CD14-positive monocyte (primary cell): ENCODE data around the gene PNLDC1. TPM values are rescaled to one million over a fixed set of nuclear protein-coding genes. Genes with fewer than 3 reads are reported as not detected.

ENCODE experiments used
- DNase-seq, 3 donors: peaks; one replicate each; pipeline ENCODE4 v3.0.0-alpha.2; 2011 to 2022
- H2AFZ ChIP-seq: 2 replicates; pipeline ENCODE4 v1.6.0; 2012; ENCODE audit warnings: mild to moderate bottlenecking, low read depth, low read length, inconsistent platforms; ENCODE audit not compliant: insufficient read depth, poor library complexity, severe bottlenecking
- H3K27ac ChIP-seq, 2 donors: 1 replicate in 1 of 2; 2 replicates in 1 of 2; pipeline ENCODE4 v1.5.1; 2012 to 2013; ENCODE audit warnings: low read length in 2 of 2, control low read depth in 1 of 2, inconsistent platforms in 1 of 2, low read depth in 1 of 2, mild to moderate bottlenecking in 1 of 2
- H3K27me3 ChIP-seq, 2 donors: one replicate each; pipeline versions ENCODE4 v1.6.0 to v1.6.1; 2011 to 2013; ENCODE audit warnings: low read length in 2 of 2; ENCODE audit not compliant: control insufficient read depth in 2 of 2, insufficient read depth in 2 of 2
- H3K36me3 ChIP-seq, 2 donors: replicated peaks in 1 of 2; 1 replicate in 1 of 2; 2 replicates in 1 of 2; pipeline versions ENCODE4 v1.5.1 to v1.6.1; 2012 to 2013; ENCODE audit warnings: low read length in 2 of 2, control low read depth in 1 of 2, inconsistent platforms in 1 of 2, mild to moderate bottlenecking in 1 of 2; ENCODE audit not compliant: insufficient read depth in 2 of 2, control insufficient read depth in 1 of 2
- H3K4me1 ChIP-seq, 2 donors: 1 replicate in 1 of 2; 2 replicates in 1 of 2; pipeline versions ENCODE4 v1.5.1 to v1.6.1; 2012 to 2013; ENCODE audit warnings: low read length in 2 of 2, control low read depth in 1 of 2, inconsistent platforms in 1 of 2, mild to moderate bottlenecking in 1 of 2, moderate library complexity in 1 of 2; ENCODE audit not compliant: insufficient read depth in 2 of 2, control insufficient read depth in 1 of 2
- H3K4me2 ChIP-seq: replicated peaks from 2 replicates; pipeline ENCODE3; 2012; ENCODE audit warnings: low read length, moderate library complexity, mild to moderate bottlenecking; ENCODE audit not compliant: poor library complexity, severe bottlenecking; ENCODE audit errors: extremely low read depth
- H3K4me3 ChIP-seq, 3 experiments: fragments of 200-600 bp in 1 of 3; sonication (generic) in 1 of 3; replicated peaks in 1 of 3; 1 replicate in 2 of 3; 2 replicates in 1 of 3; pipeline ENCODE4 v1.5.1; 2011 to 2013; ENCODE audit warnings: low read length in 3 of 3, mild to moderate bottlenecking in 3 of 3, control low read depth in 2 of 3, low read depth in 2 of 3, inconsistent platforms in 1 of 3, moderate library complexity in 1 of 3
- H3K79me2 ChIP-seq: 2 replicates; pipeline ENCODE4 v1.6.0; 2012; ENCODE audit warnings: mild to moderate bottlenecking, control low read depth, inconsistent platforms, low read length, moderate library complexity; ENCODE audit not compliant: insufficient read depth
- H3K9ac ChIP-seq: 2 replicates; pipeline ENCODE4 v1.6.0; 2017; ENCODE audit warnings: low read length, mild to moderate bottlenecking; ENCODE audit not compliant: insufficient read depth, poor library complexity, severe bottlenecking
- H3K9me3 ChIP-seq, 2 donors: replicated peaks in 1 of 2; 1 replicate in 1 of 2; 2 replicates in 1 of 2; pipeline versions ENCODE4 v1.5.1 to v1.6.1; 2012 to 2013; ENCODE audit warnings: low read length in 2 of 2, control low read depth in 1 of 2; ENCODE audit not compliant: control insufficient read depth in 1 of 2, insufficient read depth in 1 of 2
- H4K20me1 ChIP-seq: 2 replicates; pipeline ENCODE4 v1.6.0; 2012; ENCODE audit warnings: mild to moderate bottlenecking, low read length, control low read depth, moderate library complexity; ENCODE audit not compliant: insufficient read depth
- H3K27ac Mint-ChIP-seq, 7 donors: one replicate each; pipeline ENCODE4 v1.8.0; 2020; ENCODE audit warnings: mild to moderate bottlenecking in 7 of 7, mixed read lengths in 7 of 7, moderate library complexity in 6 of 7, inconsistent platforms in 2 of 7
- H3K27me3 Mint-ChIP-seq, 3 donors: one replicate each; pipeline ENCODE4 v1.8.0; 2021 to 2022; ENCODE audit warnings: low read depth in 3 of 3, mild to moderate bottlenecking in 3 of 3, mixed read lengths in 3 of 3, moderate library complexity in 3 of 3, inconsistent platforms in 1 of 3
- H3K36me3 Mint-ChIP-seq, 2 donors: one replicate each; pipeline ENCODE4 v1.8.0; 2020; ENCODE audit warnings: mixed read lengths in 2 of 2, inconsistent platforms in 1 of 2, mild to moderate bottlenecking in 1 of 2
- H3K4me1 Mint-ChIP-seq: one replicate; pipeline ENCODE4 v1.8.0; 2020; ENCODE audit warnings: mild to moderate bottlenecking, mixed read lengths
- H3K4me3 Mint-ChIP-seq, 2 donors: one replicate each; pipeline ENCODE4 v1.8.0; 2020; ENCODE audit warnings: mild to moderate bottlenecking in 2 of 2, mixed read lengths in 2 of 2, moderate library complexity in 1 of 2
- H3K9me3 Mint-ChIP-seq, 7 donors: one replicate each; pipeline ENCODE4 v1.8.0; 2020 to 2022; ENCODE audit warnings: mixed read lengths in 7 of 7, mild to moderate bottlenecking in 6 of 7, moderate library complexity in 6 of 7, inconsistent platforms in 2 of 7
- CTCF ChIP-seq: fragments of 200-600 bp; IDR thresholded peaks from one replicate; pipeline ENCODE4 v1.8.0; 2022; ENCODE audit warnings: antibody characterized with exemption, mild to moderate bottlenecking
- WGBS: methylation state at CpG from one replicate; pipeline ENCODE4 v1.1.5; 2013; ENCODE audit warnings: missing lambda C conversion rate; ENCODE audit not compliant: insufficient coverage; 5-methylcytosine and 5-hydroxymethylcytosine counted together
- intact Hi-C, 2 donors: fragments of 100-400 bp; cut with micrococcal nuclease; formaldehyde crosslinking; loops; one replicate each; pipeline versions ENCODE4 v1.15.0 to v1.15.1; 2023
- polyA plus RNA-seq, 3 donors: library from polyadenylated mRNA; depleted of rRNA in 1 of 3; unstranded in 2 of 3; stranded (reverse) in 1 of 3; fragments of 300-500 nt in 2 of 3; fragments of >200 nt in 1 of 3; fragmentation: Illumina TruSeq in 2 of 3; gene quantifications; 1 replicate in 2 of 3; 2 replicates in 1 of 3; pipeline ENCODE4 v1.2.3, GENCODE V29; 2012 to 2021

Gene PNLDC1
- polyA plus RNA-seq, 3 donors = 0.56 TPM; not detected in 2

- peaks cover 0 to 7% (median 2%) of the 10 kb centered on the region in 7 donors for H3K9me3 Mint-ChIP-seq
These were observed 25.9 kb downstream of the PNLDC1 start for GRCh38 chr6:159826004-159826403.

GRCh38 chr6:159826968-159827647 lies 27.0 kb downstream of the PNLDC1 start:
- no peak overlapping the region for H3K4me3 ChIP-seq
- Mint-ChIP-seq H3K9me3 (peaks cover 0 to 7% (median 2%) of the 10 kb centered on the region in 7 donors), H3K4me3 (no peak overlapping the region), H3K36me3 (no peaks in the 10 kb centered on the region), H3K27ac (no peak overlapping the region), H3K4me1 (peaks cover 27% of the 10 kb centered on the region), H3K27me3 (peaks cover 1 to 9% (median 2%) of the 10 kb centered on the region in 3 donors)
- no peaks in the 10 kb centered on the region for H3K36me3 ChIP-seq
- 88% methylated on average over 11 of the region's 16 CpGs for WGBS
- no peak for DNase-seq
- H2AFZ ChIP-seq = no peak overlapping the region
- no peaks in the 10 kb centered on the region for H4K20me1 ChIP-seq
- no peak overlapping the region for H3K4me2 ChIP-seq
- intact Hi-C loops = no loop called here
- no peaks in the 10 kb centered on the region for H3K79me2 ChIP-seq
- H3K27me3 ChIP-seq = no peaks in the 10 kb centered on the region
- H3K27ac ChIP-seq = no peak overlapping the region
- no peak overlapping the region for H3K9ac ChIP-seq
- H3K9me3 ChIP-seq = no peaks in the 10 kb centered on the region
- no peak for TF ChIP-seq CTCF
- peaks cover 28 to 32% of the 10 kb centered on the region in 2 donors for H3K4me1 ChIP-seq

More at GRCh38 chr6:159826004-159826403, 25.9 kb downstream of the PNLDC1 start:
- peaks cover 31% of the 10 kb centered on the region for H3K4me1 Mint-ChIP-seq
- no peaks in the 10 kb centered on the region for H3K79me2 ChIP-seq
- no peak for TF ChIP-seq CTCF
- no peaks in the 10 kb centered on the region for H3K27me3 ChIP-seq
- H3K4me1 ChIP-seq = peaks cover 33 to 34% of the 10 kb centered on the region in 2 donors
- DNase-seq = no peak
- intact Hi-C loops = no loop called here
- H3K4me2 ChIP-seq = no peak overlapping the region
- H4K20me1 ChIP-seq = no peaks in the 10 kb centered on the region
- no peaks in the 10 kb centered on the region for H3K9me3 ChIP-seq
- H3K27me3 Mint-ChIP-seq = peaks cover 0 to 9% (median 3%) of the 10 kb centered on the region in 3 donors
- no peak overlapping the region for H3K4me3 Mint-ChIP-seq
- no peaks in the 10 kb centered on the region for H3K36me3 ChIP-seq
- H3K4me3 ChIP-seq = no peak overlapping the region
- no peak overlapping the region for H3K9ac ChIP-seq
- WGBS = 93% methylated on average over 3 of the region's 13 CpGs
- H3K27ac Mint-ChIP-seq = no peak overlapping the region
- H3K36me3 Mint-ChIP-seq = no peaks in the 10 kb centered on the region
- H3K27ac ChIP-seq = no peak overlapping the region
- no peak overlapping the region for H2AFZ ChIP-seq
